ENCODE results near the gene MS4A6A. TPM values are rescaled to one million over a fixed set of nuclear protein-coding genes. Genes with fewer than 3 reads are reported as not detected.
"Not testable (repeated sequence)": the region's sequence is repeated elsewhere in the genome, so short reads cannot be mapped to it uniquely, and the experiment has no call there.

The MS4A6A gene
- total RNA-seq, 1 experiment from 2014 or later: not detected

GRCh38 chr11:60155931-60156330 is 27.0 kb downstream of the MS4A6A start:
- CTCF ChIA-PET: no interaction called here

GRCh38 chr11:60152727-60153126 is 30.2 kb downstream of the MS4A6A start:
- CTCF ChIA-PET; H3K36me3 ChIP-seq (ENCODE audit: insufficient read depth, low read length, poor library complexity, severe bottlenecking); POLR2A ChIA-PET (ENCODE audit: low non-redundant PET); H3K27ac ChIP-seq (ENCODE audit: low read depth, low read length, poor library complexity, severe bottlenecking); DNase-seq (ENCODE audit: low spot score); H3K4me1 ChIP-seq (ENCODE audit: insufficient read depth, low read length, poor library complexity, severe bottlenecking); H3K27me3 ChIP-seq (replicated peaks; ENCODE audit: insufficient read depth, low read depth, low read length, poor library complexity); H3K4me3 ChIP-seq (ENCODE audit: low read depth, low read length, poor library complexity, severe bottlenecking); intact Hi-C loops (cut with micrococcal nuclease; ENCODE audit: unreplicated experiment); H3K9me3 ChIP-seq (ENCODE audit: low read depth, low read length, poor library complexity, severe bottlenecking); BruUV-seq (replicated peaks): not testable (repeated sequence)

More at GRCh38 chr11:60155931-60156330, 27.0 kb downstream of the MS4A6A start:
- Histone ChIP-seq H3K4me1 (ENCODE audit: insufficient read depth, low read length, poor library complexity, severe bottlenecking) (no peaks in the 10 kb centered on the region), H3K27ac (ENCODE audit: low read depth, low read length, poor library complexity, severe bottlenecking) (no peak overlapping the region), H3K9me3 (ENCODE audit: low read depth, low read length, poor library complexity, severe bottlenecking) (no peaks in the 10 kb centered on the region), H3K36me3 (ENCODE audit: insufficient read depth, low read length, poor library complexity, severe bottlenecking) (no peaks in the 10 kb centered on the region), H3K4me3 (ENCODE audit: low read depth, low read length, poor library complexity, severe bottlenecking) (no peak overlapping the region), H3K27me3 (replicated peaks; ENCODE audit: insufficient read depth, low read depth, low read length, poor library complexity) (peaks cover 8% of the 10 kb centered on the region)
- POLR2A ChIA-PET (ENCODE audit: low non-redundant PET): no interaction called here
- TF ChIP-seq, protein P1, sequence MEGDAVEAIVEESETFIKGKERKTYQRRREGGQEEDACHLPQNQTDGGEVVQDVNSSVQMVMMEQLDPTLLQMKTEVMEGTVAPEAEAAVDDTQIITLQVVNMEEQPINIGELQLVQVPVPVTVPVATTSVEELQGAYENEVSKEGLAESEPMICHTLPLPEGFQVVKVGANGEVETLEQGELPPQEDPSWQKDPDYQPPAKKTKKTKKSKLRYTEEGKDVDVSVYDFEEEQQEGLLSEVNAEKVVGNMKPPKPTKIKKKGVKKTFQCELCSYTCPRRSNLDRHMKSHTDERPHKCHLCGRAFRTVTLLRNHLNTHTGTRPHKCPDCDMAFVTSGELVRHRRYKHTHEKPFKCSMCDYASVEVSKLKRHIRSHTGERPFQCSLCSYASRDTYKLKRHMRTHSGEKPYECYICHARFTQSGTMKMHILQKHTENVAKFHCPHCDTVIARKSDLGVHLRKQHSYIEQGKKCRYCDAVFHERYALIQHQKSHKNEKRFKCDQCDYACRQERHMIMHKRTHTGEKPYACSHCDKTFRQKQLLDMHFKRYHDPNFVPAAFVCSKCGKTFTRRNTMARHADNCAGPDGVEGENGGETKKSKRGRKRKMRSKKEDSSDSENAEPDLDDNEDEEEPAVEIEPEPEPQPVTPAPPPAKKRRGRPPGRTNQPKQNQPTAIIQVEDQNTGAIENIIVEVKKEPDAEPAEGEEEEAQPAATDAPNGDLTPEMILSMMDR (conservative IDR thresholded peaks at IDR 0.05; ENCODE audit: low read depth, low read length): no peak
- no peak for TF ChIP-seq EZH2 (IDR thresholded peaks at IDR 0.05; ENCODE audit: borderline replicate concordance, low read depth, low read length, poor library complexity, severe bottlenecking)
- intact Hi-C loops (cut with micrococcal nuclease; ENCODE audit: unreplicated experiment): no loop called here
- no TSS peak for BruUV-seq (replicated peaks)
- DNase-seq (ENCODE audit: low spot score): no peak

DNA sequence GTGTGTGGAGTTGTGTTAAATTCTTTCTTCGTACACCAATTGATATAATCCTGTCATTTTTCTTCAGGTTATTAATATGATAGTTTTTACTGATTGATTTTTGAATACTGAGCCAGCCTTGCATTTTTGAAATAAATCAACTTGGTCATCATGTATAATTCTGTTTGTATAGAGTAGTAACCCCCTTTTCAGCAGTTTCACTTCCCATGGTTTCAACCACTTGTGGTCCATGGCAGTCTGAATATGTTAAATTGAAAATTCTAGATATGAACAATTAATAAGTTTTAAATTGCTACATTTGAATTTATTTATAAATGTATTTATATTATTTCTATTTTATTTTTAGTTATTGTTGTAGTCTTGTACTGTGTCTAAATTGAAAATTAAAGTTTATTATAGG is 32.6 kb downstream of the MS4A6A start:
- H3K4me1 ChIP-seq (ENCODE audit: insufficient read depth, low read length, poor library complexity, severe bottlenecking): no peaks in the 10 kb centered on the region
- TF ChIP-seq EZH2 (IDR thresholded peaks at IDR 0.05; ENCODE audit: borderline replicate concordance, low read depth, low read length, poor library complexity, severe bottlenecking): no peak
- TF ChIP-seq, protein P1 (conservative IDR thresholded peaks at IDR 0.05; ENCODE audit: low read depth, low read length): no peak
- POLR2A ChIA-PET (ENCODE audit: low non-redundant PET): no interaction called here
- H3K9me3 ChIP-seq (ENCODE audit: low read depth, low read length, poor library complexity, severe bottlenecking): no peaks in the 10 kb centered on the region
- intact Hi-C loops (cut with micrococcal nuclease; ENCODE audit: unreplicated experiment): no loop called here
- no TSS peak for BruUV-seq (replicated peaks)
- H3K4me3 ChIP-seq (ENCODE audit: low read depth, low read length, poor library complexity, severe bottlenecking): no peak overlapping the region
- no peak for DNase-seq (ENCODE audit: low spot score)
- CTCF ChIA-PET: no interaction called here
- peaks cover 14% of the 10 kb centered on the region for H3K27me3 ChIP-seq (replicated peaks; ENCODE audit: insufficient read depth, low read depth, low read length, poor library complexity)
- H3K36me3 ChIP-seq (ENCODE audit: insufficient read depth, low read length, poor library complexity, severe bottlenecking): no peaks in the 10 kb centered on the region
- H3K27ac ChIP-seq (ENCODE audit: low read depth, low read length, poor library complexity, severe bottlenecking): no peak overlapping the region

- BruUV-seq (replicated peaks): no TSS peak
- intact Hi-C loops (cut with micrococcal nuclease; ENCODE audit: unreplicated experiment): no loop called here
- Histone ChIP-seq H3K4me3 (ENCODE audit: low read depth, low read length, poor library complexity, severe bottlenecking) (no peak overlapping the region), H3K36me3 (ENCODE audit: insufficient read depth, low read length, poor library complexity, severe bottlenecking) (no peaks in the 10 kb centered on the region), H3K4me1 (ENCODE audit: insufficient read depth, low read length, poor library complexity, severe bottlenecking) (no peaks in the 10 kb centered on the region), H3K27ac (ENCODE audit: low read depth, low read length, poor library complexity, severe bottlenecking) (no peak overlapping the region), H3K27me3 (replicated peaks; ENCODE audit: insufficient read depth, low read depth, low read length, poor library complexity) (peaks cover 23% of the 10 kb centered on the region), H3K9me3 (ENCODE audit: low read depth, low read length, poor library complexity, severe bottlenecking) (no peaks in the 10 kb centered on the region)
- ChIA-PET CTCF (no interaction called here), POLR2A (ENCODE audit: low non-redundant PET) (no interaction called here)
- no peak for TF ChIP-seq EZH2 (IDR thresholded peaks at IDR 0.05; ENCODE audit: borderline replicate concordance, low read depth, low read length, poor library complexity, severe bottlenecking)
- TF ChIP-seq, protein P1 (conservative IDR thresholded peaks at IDR 0.05; ENCODE audit: low read depth, low read length): no peak
- DNase-seq (ENCODE audit: low spot score): no peak
These were observed 37.2 kb downstream of the MS4A6A start for GRCh38 chr11:60145677-60146076.

Measured in A673 (cell line).